Measurements from ENCODE around the gene PATZ1.
A peak's percentile ranks its signal among the peaks of the same experiment; 100 is the strongest.

PATZ1 gene

GRCh38 chr22:31339148-31339832, 6.9 kb downstream of the PATZ1 start:
- ATAC-seq (replicated peaks) (no peak), DNase-seq (no peak)
- H3K4me3 Mint-ChIP-seq, result no peak overlapping the region
- peaks cover 44 to 76% of the 10 kb centered on the region in 2 donors for H3K4me1 Mint-ChIP-seq
- H3K27ac Mint-ChIP-seq, result peak overlapping the region; percentile 84
- no peaks in the 10 kb centered on the region for H3K27me3 Mint-ChIP-seq
- peaks cover 41 to 73% of the 10 kb centered on the region in 2 donors for H3K36me3 Mint-ChIP-seq
- no peaks in the 10 kb centered on the region for H3K9me3 Mint-ChIP-seq

GRCh38 chr22:31337178-31337577, 9.0 kb downstream of the PATZ1 start:
- H3K9me3 Mint-ChIP-seq, result no peaks in the 10 kb centered on the region
- H3K4me1 Mint-ChIP-seq, result peaks cover 27 to 65% of the 10 kb centered on the region in 2 donors
- peaks cover 33 to 70% of the 10 kb centered on the region in 2 donors for H3K36me3 Mint-ChIP-seq
- ATAC-seq (replicated peaks), result no peak
- no peak overlapping the region for H3K4me3 Mint-ChIP-seq
- no peaks in the 10 kb centered on the region for H3K27me3 Mint-ChIP-seq
- no peak for DNase-seq
- H3K27ac Mint-ChIP-seq, result peak overlapping the region; percentile 42

DNA sequence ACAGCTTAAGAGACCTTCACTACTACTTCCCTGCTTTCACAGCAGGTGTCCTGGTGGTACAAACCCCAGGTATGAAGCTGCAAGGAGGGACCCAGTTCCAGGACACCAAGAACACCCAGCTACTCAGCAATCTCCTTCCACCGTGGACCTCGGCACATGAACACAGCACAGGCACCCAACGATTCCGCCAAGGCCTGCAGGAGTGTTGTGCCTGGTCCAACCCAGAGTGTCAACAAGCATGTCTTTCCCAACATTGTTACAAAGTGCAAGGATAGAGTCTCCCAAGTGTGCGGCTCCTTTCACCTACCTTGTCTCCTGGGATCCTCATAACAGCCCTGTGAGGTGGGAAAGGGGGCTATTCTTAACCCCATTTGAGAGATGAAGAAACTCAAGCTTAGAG, 11.8 kb downstream of the PATZ1 start:
- H3K4me1 Mint-ChIP-seq, result peaks cover 21 to 48% of the 10 kb centered on the region in 2 donors
- DNase-seq, result no peak
- no peak for ATAC-seq (replicated peaks)
- no peaks in the 10 kb centered on the region for H3K27me3 Mint-ChIP-seq
- H3K9me3 Mint-ChIP-seq, result no peaks in the 10 kb centered on the region
- peaks cover 18 to 53% of the 10 kb centered on the region in 2 donors for H3K36me3 Mint-ChIP-seq
- no peak overlapping the region for H3K27ac Mint-ChIP-seq
- no peak overlapping the region for H3K4me3 Mint-ChIP-seq

- Mint-ChIP-seq H3K36me3 (peaks cover 18 to 57% of the 10 kb centered on the region in 2 donors), H3K27ac (peak overlapping the region; percentile 53), H3K27me3 (no peaks in the 10 kb centered on the region), H3K4me3 (no peak overlapping the region), H3K9me3 (no peaks in the 10 kb centered on the region), H3K4me1 (peaks cover 19 to 46% of the 10 kb centered on the region in 2 donors)
- DNase-seq, result no peak
- ATAC-seq (replicated peaks), result no peak
Measured at GRCh38 chr22:31333641-31334040, 12.5 kb downstream of the PATZ1 start.

- peaks cover 13 to 39% of the 10 kb centered on the region in 2 donors for H3K4me1 Mint-ChIP-seq
- no peak overlapping the region for H3K27ac Mint-ChIP-seq
- H3K4me3 Mint-ChIP-seq, result no peak overlapping the region
- no peaks in the 10 kb centered on the region for H3K27me3 Mint-ChIP-seq
- H3K36me3 Mint-ChIP-seq, result peaks cover 24 to 59% of the 10 kb centered on the region in 2 donors
- DNase-seq, result no peak
- ATAC-seq (replicated peaks), result no peak
- H3K9me3 Mint-ChIP-seq, result no peaks in the 10 kb centered on the region
Measured at GRCh38 chr22:31332886-31333285, 13.3 kb downstream of the PATZ1 start.

- Mint-ChIP-seq H3K36me3 (peaks cover 29 to 62% of the 10 kb centered on the region in 2 donors), H3K4me1 (peaks cover 13 to 37% of the 10 kb centered on the region in 2 donors), H3K27me3 (no peaks in the 10 kb centered on the region), H3K9me3 (no peaks in the 10 kb centered on the region), H3K27ac (no peak overlapping the region), H3K4me3 (no peak overlapping the region)
- DNase-seq (no peak), ATAC-seq (replicated peaks) (no peak)
Measured at GRCh38 chr22:31332010-31332409, 14.1 kb downstream of the PATZ1 start.

GRCh38 chr22:31329453-31330215, 16.5 kb downstream of the PATZ1 start:
- Mint-ChIP-seq H3K36me3 (peaks cover 31 to 66% of the 10 kb centered on the region in 2 donors), H3K27ac (peak overlapping the region; percentile 47), H3K4me3 (no peak overlapping the region), H3K27me3 (no peaks in the 10 kb centered on the region), H3K4me1 (peaks cover 12 to 34% of the 10 kb centered on the region in 2 donors), H3K9me3 (no peaks in the 10 kb centered on the region)
- ATAC-seq (replicated peaks) (peak; percentile 80 to 93), DNase-seq (no peak)

DNA sequence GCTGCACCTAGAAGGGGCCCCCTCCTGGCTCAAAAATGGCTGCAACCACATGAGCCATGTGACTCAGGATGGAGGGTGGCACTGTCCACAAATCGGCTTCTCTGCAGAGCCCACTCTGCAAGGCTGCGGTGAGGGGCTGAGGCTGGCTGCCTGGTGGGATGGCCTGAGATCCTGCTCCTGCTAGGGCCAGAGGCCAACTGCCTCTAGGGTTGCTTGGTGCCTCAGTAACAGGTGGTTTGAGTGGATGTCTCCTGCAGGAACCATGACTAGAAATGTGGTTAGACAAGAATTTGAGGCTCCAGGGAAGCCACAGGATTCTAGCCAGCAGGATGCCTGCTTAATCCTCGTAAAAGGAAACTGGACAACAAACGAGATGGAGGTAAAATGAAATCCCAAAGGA, 17.1 kb downstream of the PATZ1 start:
- Mint-ChIP-seq H3K36me3 (peaks cover 36 to 60% of the 10 kb centered on the region in 2 donors), H3K27me3 (no peaks in the 10 kb centered on the region), H3K9me3 (no peaks in the 10 kb centered on the region), H3K27ac (peak overlapping the region; percentile 59), H3K4me3 (no peak overlapping the region), H3K4me1 (peaks cover 15 to 30% of the 10 kb centered on the region in 2 donors)
- DNase-seq (no peak), ATAC-seq (replicated peaks) (no peak)

DNA sequence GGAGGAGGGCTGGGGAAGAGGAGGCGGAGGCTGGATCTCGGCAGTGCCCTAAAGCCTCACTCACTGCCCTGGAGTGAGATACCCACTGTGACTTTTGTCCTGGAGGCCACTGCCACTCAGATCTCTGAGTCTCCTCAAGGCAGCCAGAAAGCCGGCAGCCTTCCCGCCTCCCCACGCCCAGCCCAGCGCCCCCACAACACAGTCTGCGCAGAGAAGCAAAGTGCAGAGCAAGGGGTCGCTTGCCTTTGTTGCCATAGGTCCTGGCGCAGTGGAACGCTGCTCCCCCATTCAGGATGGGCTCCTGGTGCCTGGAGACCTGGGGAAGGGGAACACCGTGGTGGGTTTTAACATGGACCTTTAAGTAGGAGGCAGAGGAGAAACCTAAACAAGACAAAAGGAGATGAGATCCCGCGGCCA, 17.6 kb downstream of the PATZ1 start:
- Mint-ChIP-seq H3K4me3 (no peak overlapping the region), H3K9me3 (no peaks in the 10 kb centered on the region), H3K4me1 (peaks cover 16 to 30% of the 10 kb centered on the region in 2 donors), H3K27me3 (no peaks in the 10 kb centered on the region), H3K36me3 (peaks cover 32 to 55% of the 10 kb centered on the region in 2 donors), H3K27ac (no peak overlapping the region)
- ATAC-seq (replicated peaks) (no peak), DNase-seq (no peak)

GRCh38 chr22:31327806-31328543, 18.2 kb downstream of the PATZ1 start:
- Mint-ChIP-seq H3K9me3 (no peaks in the 10 kb centered on the region), H3K4me3 (no peak overlapping the region), H3K27ac (no peak overlapping the region), H3K4me1 (peaks cover 16 to 30% of the 10 kb centered on the region in 2 donors), H3K36me3 (peaks cover 32 to 54% of the 10 kb centered on the region in 2 donors), H3K27me3 (no peaks in the 10 kb centered on the region)
- no peak for ATAC-seq (replicated peaks)
- no peak for DNase-seq

DNA sequence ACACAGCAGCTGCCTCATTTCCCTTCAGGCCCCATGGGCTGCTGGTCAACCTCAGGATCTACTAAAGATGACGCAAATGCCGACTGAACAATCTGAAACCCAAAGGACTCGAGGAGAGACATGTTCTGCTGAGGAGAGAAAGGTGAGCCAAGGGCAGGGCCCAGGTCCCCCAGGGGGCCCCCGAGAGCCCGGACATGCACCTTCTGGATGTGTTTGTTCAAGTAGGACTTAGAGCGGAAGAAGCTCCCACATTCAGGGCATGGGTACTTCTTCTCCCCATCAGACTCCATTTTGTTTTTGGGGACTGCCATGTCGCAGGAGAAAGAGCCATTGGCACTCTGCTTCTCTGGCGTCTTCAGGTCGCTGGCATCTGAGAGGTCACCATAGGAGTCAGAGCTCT, 19.3 kb downstream of the PATZ1 start:
- Mint-ChIP-seq H3K4me3 (no peak overlapping the region), H3K4me1 (peaks cover 19 to 30% of the 10 kb centered on the region in 2 donors), H3K27me3 (no peaks in the 10 kb centered on the region), H3K9me3 (no peaks in the 10 kb centered on the region), H3K27ac (no peak overlapping the region), H3K36me3 (peaks cover 36 to 52% of the 10 kb centered on the region in 2 donors)
- no peak for DNase-seq
- ATAC-seq (replicated peaks), result no peak

DNA sequence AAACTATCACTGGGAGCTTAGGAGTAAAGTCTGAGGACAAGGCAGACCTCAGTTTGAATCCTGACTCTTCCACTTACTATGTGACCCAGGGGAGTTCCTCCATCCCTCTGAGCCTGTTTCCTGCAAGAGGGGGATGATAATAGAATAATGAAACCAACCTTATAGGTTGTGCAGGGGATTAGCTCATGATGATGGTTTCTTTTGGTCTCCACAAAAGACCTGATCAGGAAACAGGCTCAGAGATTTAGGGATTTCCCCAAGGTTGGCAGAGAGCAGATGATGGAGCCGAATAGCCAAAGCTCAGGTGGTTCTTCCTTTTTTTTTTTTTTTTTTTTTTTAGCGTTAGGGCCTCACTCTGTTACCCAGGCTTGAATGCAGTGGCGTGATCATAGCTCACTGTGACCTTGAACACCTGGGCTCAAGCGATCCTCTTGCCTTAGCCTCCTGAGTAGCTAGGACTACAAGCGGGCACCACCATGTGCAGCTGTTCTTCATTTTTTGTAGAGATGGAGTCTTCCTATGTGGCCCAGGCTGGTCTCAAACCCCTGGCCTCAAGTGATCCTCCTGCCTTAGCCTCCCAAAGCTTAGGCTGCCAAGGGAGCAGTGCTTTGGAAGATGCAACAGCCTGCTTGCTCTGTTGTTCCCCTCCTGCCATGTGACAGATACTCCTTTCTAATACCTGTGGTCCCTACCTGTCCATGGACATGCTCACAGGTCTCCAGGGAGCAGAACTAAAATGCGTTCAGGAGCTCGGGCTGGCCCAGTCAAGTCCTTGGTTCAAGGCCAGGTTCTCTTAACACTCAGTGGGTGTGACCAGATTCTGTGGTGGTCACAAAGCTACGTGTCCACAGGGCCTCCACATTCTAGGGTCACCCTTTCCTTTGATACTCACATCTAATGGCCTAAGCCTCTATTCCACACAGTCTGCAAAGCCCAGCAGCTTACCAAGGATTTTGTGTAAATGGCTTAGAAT, 22.3 kb downstream of the PATZ1 start:
- no peaks in the 10 kb centered on the region for H3K9me3 Mint-ChIP-seq
- no peak for DNase-seq
- H3K27me3 Mint-ChIP-seq, result no peaks in the 10 kb centered on the region
- no peak overlapping the region for H3K27ac Mint-ChIP-seq
- no peak overlapping the region for H3K4me3 Mint-ChIP-seq
- peaks cover 37 to 44% of the 10 kb centered on the region in 2 donors for H3K36me3 Mint-ChIP-seq
- peaks cover 9 to 16% of the 10 kb centered on the region in 2 donors for H3K4me1 Mint-ChIP-seq
- peak; percentile 38 to 56 for ATAC-seq (replicated peaks)

GRCh38 chr22:31321421-31321820, 24.7 kb downstream of the PATZ1 start:
- ATAC-seq (replicated peaks), result no peak
- Mint-ChIP-seq H3K9me3 (no peaks in the 10 kb centered on the region), H3K36me3 (peaks cover 23 to 26% of the 10 kb centered on the region in 2 donors), H3K27ac (no peak overlapping the region), H3K27me3 (no peaks in the 10 kb centered on the region), H3K4me3 (no peak overlapping the region), H3K4me1 (peaks cover 7 to 9% of the 10 kb centered on the region in 2 donors)
- DNase-seq, result no peak
